ENCODE measurements around the gene MKI67.

Gene MKI67

DNA sequence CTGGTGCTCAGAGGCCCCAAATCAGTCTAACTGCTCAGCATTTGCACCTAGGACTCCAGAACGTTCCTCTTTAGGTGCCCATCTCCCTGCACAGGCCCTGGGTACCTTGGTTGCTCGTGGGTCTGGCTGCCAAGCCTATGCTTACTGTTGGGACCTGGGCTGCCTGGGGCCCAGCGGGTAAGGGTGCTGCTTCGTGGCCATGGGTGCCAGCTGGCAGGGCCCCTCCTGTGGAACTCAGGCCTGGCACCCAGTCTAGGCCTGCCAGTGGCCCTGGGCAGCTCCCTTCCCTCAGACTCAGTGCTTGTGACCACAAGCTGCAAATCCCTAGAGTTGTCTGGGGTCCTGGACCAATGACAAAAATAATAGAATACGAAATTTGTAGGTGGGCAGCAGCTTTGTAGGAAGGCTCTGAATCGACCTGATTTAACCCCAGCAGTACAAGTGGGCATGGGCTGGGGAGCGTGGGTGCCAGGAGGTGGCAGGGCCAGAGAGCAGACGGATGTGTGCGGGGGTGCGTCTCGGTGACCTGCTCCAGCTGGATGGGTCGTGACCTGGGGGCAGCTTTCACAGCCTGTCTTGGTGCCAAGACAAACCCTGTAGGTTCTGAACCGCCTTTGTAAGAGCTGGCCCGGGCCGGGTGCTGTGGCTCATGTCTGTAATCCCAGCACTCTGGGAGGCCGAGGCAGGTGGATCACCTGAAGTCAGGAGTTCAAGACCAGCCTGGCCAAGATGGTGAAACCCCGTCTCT, 69.7 kb downstream of the MKI67 start:
- Histone ChIP-seq H3K9me3 (ENCODE audit: control insufficient read depth, insufficient read depth, low read length) (no peaks in the 10 kb centered on the region), H3K36me3 (ENCODE audit: insufficient read depth, low read length) (no peaks in the 10 kb centered on the region), H3K4me1 (ENCODE audit: insufficient read depth, low read length) (no peaks in the 10 kb centered on the region), H3K9ac (ENCODE audit: low read depth, low read length) (no peak overlapping the region)

GRCh38 chr10:128055061-128055868, 71.0 kb downstream of the MKI67 start:
- Histone ChIP-seq H3K9ac (ENCODE audit: low read depth, low read length) (no peak overlapping the region), H3K36me3 (ENCODE audit: insufficient read depth, low read length) (no peaks in the 10 kb centered on the region), H3K4me1 (ENCODE audit: insufficient read depth, low read length) (no peaks in the 10 kb centered on the region), H3K9me3 (ENCODE audit: control insufficient read depth, insufficient read depth, low read length) (no peaks in the 10 kb centered on the region)

DNA sequence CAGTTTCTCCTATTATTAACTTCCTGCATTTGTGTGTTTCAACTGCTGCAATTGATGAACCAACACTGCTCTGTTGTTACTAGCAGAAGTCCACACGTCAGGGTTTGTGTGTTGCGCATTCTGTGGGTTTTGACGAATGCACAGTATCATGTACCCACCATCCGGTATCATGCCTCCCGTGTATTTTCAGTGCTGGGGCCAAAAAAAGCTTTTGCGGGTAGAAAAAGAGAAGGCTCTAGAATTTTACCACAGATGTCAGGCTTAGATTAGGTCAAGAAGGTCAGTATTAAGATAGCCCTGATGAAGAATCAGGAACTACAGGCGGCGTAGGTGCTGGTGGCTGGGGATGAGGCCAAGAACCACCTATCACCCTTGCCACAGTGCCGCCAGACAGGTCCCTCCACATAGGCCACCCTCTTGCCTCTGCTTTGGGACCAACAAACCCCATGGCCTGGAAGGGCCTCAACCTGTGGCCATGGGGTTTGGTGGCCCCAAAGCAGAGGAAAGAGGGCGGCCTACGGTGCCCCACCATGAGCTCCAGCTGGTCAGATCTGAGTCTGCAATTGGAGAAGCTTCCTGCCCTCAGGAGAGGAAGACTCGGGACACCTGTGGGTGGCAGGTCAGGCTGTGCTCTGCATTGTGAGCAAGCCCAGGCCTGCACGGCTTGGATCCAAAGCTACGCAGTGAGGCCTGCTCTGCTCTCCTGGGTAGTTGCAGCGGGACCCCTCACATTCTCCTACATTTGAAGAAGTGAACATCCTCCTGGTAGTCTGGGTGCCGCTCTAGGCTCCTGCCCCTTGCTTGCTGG, 71.9 kb downstream of the MKI67 start:
- H3K36me3 ChIP-seq (ENCODE audit: insufficient read depth, low read length) = no peaks in the 10 kb centered on the region
- H3K9ac ChIP-seq (ENCODE audit: low read depth, low read length) = no peak overlapping the region

GRCh38 chr10:128053356-128053755, 72.9 kb downstream of the MKI67 start:
- no peaks in the 10 kb centered on the region for H3K4me1 ChIP-seq (ENCODE audit: insufficient read depth, low read length)
- H3K9me3 ChIP-seq (ENCODE audit: control insufficient read depth, insufficient read depth, low read length) = no peaks in the 10 kb centered on the region
- H3K36me3 ChIP-seq (ENCODE audit: insufficient read depth, low read length) = no peaks in the 10 kb centered on the region
- no peak overlapping the region for H3K9ac ChIP-seq (ENCODE audit: low read depth, low read length)

More for the DNA sequence above, 71.9 kb downstream of the MKI67 start:
- H3K9me3 ChIP-seq (ENCODE audit: control insufficient read depth, insufficient read depth, low read length) = no peaks in the 10 kb centered on the region
- no peaks in the 10 kb centered on the region for H3K4me1 ChIP-seq (ENCODE audit: insufficient read depth, low read length)

DNA sequence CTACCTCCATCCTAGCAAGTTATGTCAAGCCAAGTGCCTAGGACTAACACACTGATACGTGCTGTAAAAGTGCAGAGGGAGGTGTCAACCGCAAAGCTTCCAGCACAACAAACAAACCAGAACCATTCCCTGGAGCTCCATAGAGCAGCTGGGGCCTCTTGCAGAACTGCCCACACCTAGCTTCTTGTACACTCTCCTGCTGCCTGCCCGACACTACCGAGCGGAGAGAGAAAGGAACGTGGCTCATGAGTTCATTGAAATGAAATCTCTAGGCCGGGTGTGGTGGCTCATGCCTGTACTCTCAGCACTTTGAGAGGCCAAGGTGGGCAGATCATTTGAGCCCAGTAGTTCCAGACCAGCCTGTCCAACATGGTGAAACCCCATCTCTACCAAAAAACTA, 73.5 kb downstream of the MKI67 start:
- Histone ChIP-seq H3K9me3 (ENCODE audit: control insufficient read depth, insufficient read depth, low read length) (no peaks in the 10 kb centered on the region), H3K36me3 (ENCODE audit: insufficient read depth, low read length) (no peaks in the 10 kb centered on the region), H3K4me1 (ENCODE audit: insufficient read depth, low read length) (no peaks in the 10 kb centered on the region), H3K9ac (ENCODE audit: low read depth, low read length) (no peak overlapping the region)

DNA sequence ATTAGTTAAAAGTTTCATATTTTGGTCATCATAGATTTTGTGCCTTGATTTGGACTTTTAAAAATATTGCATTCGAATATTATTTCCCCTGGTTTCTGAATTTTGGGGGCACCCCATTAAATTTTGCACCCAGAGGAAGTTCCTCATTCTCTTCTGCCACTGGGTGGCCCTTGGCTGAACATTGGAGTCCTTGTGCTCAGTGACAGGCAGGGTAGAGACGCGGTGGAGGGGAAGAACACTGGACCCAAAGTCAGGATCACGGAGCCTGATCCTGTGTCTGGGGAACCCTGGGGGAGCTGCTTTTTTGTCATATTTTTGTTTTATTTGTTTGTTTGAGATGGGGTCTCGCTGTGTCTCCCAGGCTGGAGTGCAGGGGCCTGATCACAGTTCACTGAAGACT, 74.7 kb downstream of the MKI67 start:
- Histone ChIP-seq H3K9me3 (ENCODE audit: control insufficient read depth, insufficient read depth, low read length) (no peaks in the 10 kb centered on the region), H3K36me3 (ENCODE audit: insufficient read depth, low read length) (no peaks in the 10 kb centered on the region), H3K9ac (ENCODE audit: low read depth, low read length) (no peak overlapping the region), H3K4me1 (ENCODE audit: insufficient read depth, low read length) (no peaks in the 10 kb centered on the region)

GRCh38 chr10:128050936-128051335, 75.3 kb downstream of the MKI67 start:
- H3K9me3 ChIP-seq (ENCODE audit: control insufficient read depth, insufficient read depth, low read length) = no peaks in the 10 kb centered on the region
- no peaks in the 10 kb centered on the region for H3K4me1 ChIP-seq (ENCODE audit: insufficient read depth, low read length)
- H3K36me3 ChIP-seq (ENCODE audit: insufficient read depth, low read length) = no peaks in the 10 kb centered on the region
- H3K9ac ChIP-seq (ENCODE audit: low read depth, low read length) = no peak overlapping the region

- H3K4me1 ChIP-seq (ENCODE audit: insufficient read depth, low read length) = no peaks in the 10 kb centered on the region
- no peaks in the 10 kb centered on the region for H3K9me3 ChIP-seq (ENCODE audit: control insufficient read depth, insufficient read depth, low read length)
- H3K9ac ChIP-seq (ENCODE audit: low read depth, low read length) = no peak overlapping the region
- no peaks in the 10 kb centered on the region for H3K36me3 ChIP-seq (ENCODE audit: insufficient read depth, low read length)
Observed at GRCh38 chr10:128050121-128050516, 76.1 kb downstream of the MKI67 start.

- Histone ChIP-seq H3K36me3 (ENCODE audit: insufficient read depth, low read length) (no peaks in the 10 kb centered on the region), H3K9me3 (ENCODE audit: control insufficient read depth, insufficient read depth, low read length) (no peaks in the 10 kb centered on the region), H3K4me1 (ENCODE audit: insufficient read depth, low read length) (no peaks in the 10 kb centered on the region), H3K9ac (ENCODE audit: low read depth, low read length) (no peak overlapping the region)
Observed at GRCh38 chr10:128049226-128050120, 76.8 kb downstream of the MKI67 start.

GRCh38 chr10:128048819-128049210, 77.4 kb downstream of the MKI67 start:
- H3K4me1 ChIP-seq (ENCODE audit: insufficient read depth, low read length) = no peaks in the 10 kb centered on the region
- no peaks in the 10 kb centered on the region for H3K36me3 ChIP-seq (ENCODE audit: insufficient read depth, low read length)
- no peaks in the 10 kb centered on the region for H3K9me3 ChIP-seq (ENCODE audit: control insufficient read depth, insufficient read depth, low read length)
- no peak overlapping the region for H3K9ac ChIP-seq (ENCODE audit: low read depth, low read length)

DNA sequence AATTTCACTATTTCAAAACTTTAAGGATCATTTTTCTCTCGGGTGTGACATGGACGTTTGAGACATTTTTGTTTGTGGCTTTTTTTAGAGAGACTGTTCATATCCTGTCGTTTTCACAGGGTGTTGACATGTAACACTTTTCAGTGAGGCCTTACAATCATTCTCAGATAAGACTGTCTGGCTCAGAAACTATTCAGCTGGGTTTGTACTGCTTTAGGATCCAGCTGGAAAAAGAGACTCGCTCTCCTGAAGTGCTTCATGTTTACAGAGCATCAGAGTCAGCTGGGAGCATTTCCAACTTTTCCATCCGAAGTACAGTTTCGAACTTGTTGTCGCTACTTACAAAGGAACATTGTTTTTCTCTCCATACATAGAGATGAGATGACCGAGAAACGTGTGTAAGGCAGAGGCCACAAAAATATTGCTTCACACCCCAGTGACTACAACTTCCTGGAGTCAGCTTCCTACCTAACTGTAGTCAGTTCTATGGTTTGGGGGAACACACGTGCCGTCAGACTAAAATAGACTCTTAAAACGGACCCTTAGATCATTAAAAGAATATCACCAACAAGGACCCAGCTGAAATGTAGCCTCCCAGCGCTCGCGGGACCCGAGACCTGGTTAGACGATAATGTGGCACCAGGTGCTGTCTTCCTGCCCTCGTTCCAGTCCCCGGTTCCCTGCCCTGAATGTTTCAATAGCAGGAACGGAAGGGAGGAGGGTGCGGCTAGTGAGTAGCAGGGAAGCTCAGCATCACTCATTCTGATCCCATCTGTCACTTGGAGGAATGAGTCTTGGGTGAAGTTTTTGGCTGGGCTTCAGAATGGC, 78.0 kb downstream of the MKI67 start:
- H3K4me1 ChIP-seq (ENCODE audit: insufficient read depth, low read length) = no peaks in the 10 kb centered on the region
- no peaks in the 10 kb centered on the region for H3K36me3 ChIP-seq (ENCODE audit: insufficient read depth, low read length)
- H3K9me3 ChIP-seq (ENCODE audit: control insufficient read depth, insufficient read depth, low read length) = no peaks in the 10 kb centered on the region
- H3K9ac ChIP-seq (ENCODE audit: low read depth, low read length) = no peak overlapping the region

DNA sequence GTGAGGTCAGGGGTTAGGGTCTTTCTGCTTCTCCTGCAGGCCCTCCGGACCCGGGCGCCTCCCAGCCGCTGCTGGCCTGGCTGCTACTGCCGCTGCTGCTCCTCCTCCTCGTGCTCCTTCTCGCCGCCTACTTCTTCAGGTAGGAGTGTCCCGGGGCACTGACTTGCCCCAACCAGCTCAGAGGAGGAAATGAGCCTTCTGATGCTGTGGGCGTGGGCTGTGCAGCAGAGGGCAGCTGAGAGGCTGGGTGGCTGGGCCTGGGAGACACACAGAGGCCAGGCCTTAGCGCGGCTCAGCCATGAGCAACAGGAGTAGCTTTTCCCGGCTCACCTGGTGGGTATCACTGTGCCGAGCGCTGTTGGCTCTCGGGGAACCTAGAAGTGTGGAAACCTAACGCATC, 78.9 kb downstream of the MKI67 start:
- no peak overlapping the region for H3K9ac ChIP-seq (ENCODE audit: low read depth, low read length)
- no peaks in the 10 kb centered on the region for H3K9me3 ChIP-seq (ENCODE audit: control insufficient read depth, insufficient read depth, low read length)
- H3K36me3 ChIP-seq (ENCODE audit: insufficient read depth, low read length) = no peaks in the 10 kb centered on the region
- no peaks in the 10 kb centered on the region for H3K4me1 ChIP-seq (ENCODE audit: insufficient read depth, low read length)

- Histone ChIP-seq H3K9ac (ENCODE audit: low read depth, low read length) (no peak overlapping the region), H3K36me3 (ENCODE audit: insufficient read depth, low read length) (no peaks in the 10 kb centered on the region), H3K4me1 (ENCODE audit: insufficient read depth, low read length) (no peaks in the 10 kb centered on the region), H3K9me3 (ENCODE audit: control insufficient read depth, insufficient read depth, low read length) (no peaks in the 10 kb centered on the region)
Observed at GRCh38 chr10:128046953-128047290, 79.3 kb downstream of the MKI67 start.

Data from ES-I3 (cell line).